Stimulated activated CD4-positive, alpha-beta T cell treated with anti-CD3 and anti-CD28 coated beads, Interleukin-4, amount 100 ng/mL, for 24 hours (primary cell): ENCODE data around the gene PARD3B.

ENCODE experiments used
- DNase-seq: peaks from one replicate; pipeline ENCODE4 v3.0.0-alpha.2; 2020

PARD3B gene

GRCh38 chr2:204860274-204860673 is 315.0 kb downstream of the PARD3B start:
- no peak for DNase-seq

- no peak for DNase-seq
Measured at GRCh38 chr2:204862809-204863208, 317.5 kb downstream of the PARD3B start.

DNA sequence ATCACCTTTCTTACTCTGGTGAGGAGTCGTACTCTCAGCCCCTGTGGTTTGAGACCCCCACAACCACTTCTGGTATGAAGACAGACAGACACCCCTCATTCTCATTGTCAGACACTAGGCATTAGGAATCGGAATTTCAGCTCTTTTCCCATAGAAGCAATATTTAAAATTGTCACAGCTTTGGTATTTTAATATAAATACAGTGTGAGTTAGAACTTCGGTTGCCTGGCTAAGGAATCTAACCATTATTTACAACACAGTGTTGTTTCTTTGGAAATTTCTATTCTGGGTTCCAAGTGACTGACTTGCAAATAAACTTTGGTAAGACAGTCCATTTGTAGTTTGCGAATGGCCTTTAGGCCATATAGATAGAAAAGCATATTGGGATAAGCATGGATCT is 318.1 kb downstream of the PARD3B start:
- DNase-seq = no peak

DNA sequence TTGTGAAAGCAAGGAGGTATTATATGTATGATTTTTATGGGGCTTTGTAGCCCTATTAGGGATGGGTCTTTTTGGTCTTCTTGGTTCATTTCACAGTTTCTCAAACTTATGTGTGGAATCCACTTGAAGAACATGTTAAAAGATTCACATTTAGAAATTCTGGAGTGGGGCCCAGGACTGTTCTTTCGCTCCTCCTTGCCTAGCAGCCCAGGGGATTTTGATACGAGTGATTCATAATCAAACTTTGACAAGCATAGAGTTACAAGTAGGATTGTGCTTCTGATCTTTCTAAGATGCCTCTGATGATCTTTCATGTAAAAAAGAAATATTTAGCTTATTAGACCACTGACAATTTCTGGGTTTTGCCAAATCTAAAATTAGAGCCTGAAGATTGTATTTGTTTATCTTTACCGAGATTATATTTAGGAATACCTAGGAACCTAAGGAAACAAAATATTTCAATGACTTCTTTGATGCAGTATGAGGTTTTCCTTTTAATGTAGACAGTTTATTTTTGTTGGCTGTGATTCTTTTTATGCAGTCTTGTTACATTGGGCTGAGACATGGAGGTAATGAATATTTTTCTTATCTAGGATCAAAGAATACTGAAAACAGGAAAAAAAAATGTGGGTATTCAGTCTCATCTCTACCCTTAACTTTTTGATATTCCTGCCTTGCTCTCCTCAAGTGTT is 324.0 kb downstream of the PARD3B start:
- no peak for DNase-seq

DNA sequence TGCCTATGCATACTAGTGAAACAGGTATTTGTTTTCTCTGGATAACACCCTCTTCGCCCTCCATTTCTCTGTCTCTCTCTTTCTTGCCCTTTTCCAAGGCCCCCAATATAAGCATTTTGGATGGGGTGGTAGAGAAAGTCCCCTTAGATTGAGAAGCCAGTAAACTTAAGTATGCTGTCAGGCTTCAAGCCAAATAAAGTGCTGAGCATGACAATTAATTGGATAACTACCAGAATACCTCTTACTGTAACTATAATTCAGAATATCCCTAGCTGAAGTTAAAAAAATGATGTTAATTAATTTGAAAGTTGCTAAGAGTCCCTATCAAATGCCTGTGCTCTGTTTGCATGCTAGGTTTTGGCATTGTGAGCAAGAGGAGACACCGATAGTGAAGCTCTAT is 324.8 kb downstream of the PARD3B start:
- DNase-seq = no peak

GRCh38 chr2:204871231-204871953 is 326.1 kb downstream of the PARD3B start:
- no peak for DNase-seq

- DNase-seq = no peak
Measured at GRCh38 chr2:204876311-204876710, 331.0 kb downstream of the PARD3B start.

GRCh38 chr2:204877691-204878090 is 332.4 kb downstream of the PARD3B start:
- DNase-seq = no peak

- no peak for DNase-seq
Measured at GRCh38 chr2:204880928-204881327, 335.7 kb downstream of the PARD3B start.

- DNase-seq = no peak
Measured at GRCh38 chr2:204881655-204882054, 336.4 kb downstream of the PARD3B start.

GRCh38 chr2:204885747-204886146 is 340.5 kb downstream of the PARD3B start:
- DNase-seq = no peak

DNA sequence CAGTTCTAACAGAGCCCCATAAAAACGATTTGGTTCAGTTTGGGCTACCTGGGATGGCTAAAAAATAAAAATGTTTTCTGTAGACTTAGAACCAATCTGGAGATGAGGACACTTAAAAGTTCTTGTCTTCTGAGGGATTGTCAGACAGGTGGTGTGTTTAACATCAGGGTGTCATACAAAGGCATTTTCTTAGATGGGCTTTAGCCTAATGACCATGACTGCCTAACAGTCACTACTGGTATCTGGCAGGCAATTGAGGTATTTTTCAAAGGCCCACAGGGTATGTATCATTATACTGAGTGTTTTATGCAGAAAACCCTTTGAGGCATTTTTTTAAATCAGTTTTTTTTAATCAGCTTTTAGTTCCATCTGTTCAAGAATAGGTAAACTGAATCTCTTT is 341.4 kb downstream of the PARD3B start:
- DNase-seq = no peak

GRCh38 chr2:204888222-204888621 is 342.9 kb downstream of the PARD3B start:
- DNase-seq = no peak

GRCh38 chr2:204890680-204891079 is 345.4 kb downstream of the PARD3B start:
- DNase-seq = no peak

DNA sequence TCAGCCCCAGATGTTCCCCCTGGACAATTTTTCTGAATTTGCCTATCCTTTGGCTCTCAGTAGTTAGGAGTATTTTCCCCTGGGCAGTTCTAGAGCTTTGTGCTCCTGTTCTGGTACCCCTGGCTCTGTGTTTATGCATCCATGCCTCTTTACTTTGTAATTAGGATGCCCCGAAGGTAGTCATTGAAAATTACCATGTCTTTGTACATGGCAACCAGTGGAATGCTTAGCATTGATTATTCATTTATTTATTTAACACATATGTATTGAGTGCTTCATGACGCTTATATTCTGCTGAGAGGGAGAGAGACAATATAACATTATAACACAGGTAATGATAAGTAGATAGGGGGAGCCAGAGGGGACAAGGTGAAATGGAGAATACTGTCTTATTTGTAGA is 346.5 kb downstream of the PARD3B start:
- DNase-seq = no peak

DNA sequence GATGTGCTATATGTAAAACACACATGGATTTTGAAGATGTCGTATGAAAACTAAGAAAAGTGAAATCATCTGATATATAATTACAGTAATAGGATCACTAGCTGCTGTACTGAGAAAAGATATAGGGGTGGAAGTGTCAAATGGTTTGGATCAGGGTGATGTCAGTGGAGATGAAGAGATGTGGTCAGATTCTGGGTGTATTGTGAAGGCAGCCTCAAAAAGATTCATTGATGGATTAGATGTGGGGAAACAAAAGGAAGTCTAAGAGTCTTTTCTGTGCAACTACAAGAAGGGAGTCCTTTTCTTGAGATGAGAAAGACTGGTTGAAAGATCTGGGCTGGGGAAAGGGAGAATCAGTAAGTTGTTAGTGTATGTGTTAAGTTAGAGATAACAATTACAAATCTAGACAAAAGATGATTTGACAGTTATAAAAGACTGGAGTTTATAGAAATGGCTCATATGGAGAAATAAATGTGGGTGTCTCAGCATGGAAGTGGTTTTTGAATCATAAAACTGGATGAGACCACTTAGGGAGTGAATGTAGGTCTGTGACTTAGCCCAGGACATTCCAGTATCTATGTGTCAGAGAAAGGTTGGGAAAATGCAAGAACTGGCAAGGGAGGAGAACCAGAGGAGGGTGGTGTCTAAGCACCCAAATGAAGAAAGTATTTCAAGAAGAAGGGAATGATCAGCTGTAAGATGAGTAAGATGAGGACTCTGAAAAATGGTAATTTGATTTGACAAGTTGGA is 347.4 kb downstream of the PARD3B start:
- no peak for DNase-seq

DNA sequence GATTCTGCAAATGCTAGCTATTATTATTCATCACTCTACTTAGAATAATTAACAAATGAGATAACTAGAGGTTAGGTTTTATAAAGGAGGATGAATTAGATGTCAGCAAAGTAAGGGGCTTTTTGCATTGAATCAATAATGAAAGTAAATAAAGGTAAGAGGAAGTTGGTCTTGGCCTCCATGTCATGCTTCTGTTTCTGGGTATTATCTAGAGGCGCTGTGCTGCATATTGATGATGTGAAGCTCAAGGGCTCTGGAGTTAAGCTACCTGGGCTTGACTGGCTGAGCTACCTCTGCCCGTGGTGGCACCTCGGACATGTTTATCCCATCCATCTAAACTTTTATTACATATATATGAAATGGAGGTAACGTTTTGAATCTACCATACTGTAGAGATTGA is 350.9 kb downstream of the PARD3B start:
- no peak for DNase-seq

GRCh38 chr2:204897561-204897960 is 352.3 kb downstream of the PARD3B start:
- DNase-seq = no peak

DNA sequence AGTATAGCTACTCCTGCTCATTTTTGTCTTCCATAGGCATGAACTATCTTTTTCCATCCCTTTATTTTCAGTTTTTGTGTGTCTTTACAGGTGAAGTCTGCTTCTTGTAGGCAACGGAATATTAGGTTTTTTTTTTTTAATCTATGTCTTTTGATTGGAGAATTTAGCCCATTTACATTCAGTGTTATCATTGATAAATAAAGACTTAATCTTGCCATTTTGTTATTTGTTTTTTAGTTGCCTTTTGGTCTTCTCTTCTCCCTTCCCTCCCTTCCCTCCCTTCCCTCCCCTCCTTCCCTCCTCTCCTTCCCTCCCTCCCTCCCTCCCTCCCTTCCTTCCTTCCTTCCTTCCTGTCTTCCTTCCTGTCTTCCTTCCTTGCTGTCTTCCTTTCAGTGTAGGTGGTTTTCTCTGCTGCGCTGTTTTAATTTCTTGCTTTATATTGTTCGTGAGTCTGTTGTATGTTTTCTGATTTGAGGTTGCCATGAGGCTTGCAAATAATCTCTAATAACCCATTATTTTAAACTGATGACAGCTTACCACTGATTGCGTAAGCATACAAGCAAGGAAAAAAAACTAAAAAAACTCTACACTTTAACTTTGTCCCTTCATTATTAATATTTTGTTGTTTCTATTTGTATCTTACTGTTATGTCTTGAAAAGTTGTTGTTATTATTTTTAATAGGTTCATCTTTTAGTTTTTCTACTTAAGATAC is 353.8 kb downstream of the PARD3B start:
- DNase-seq = no peak

- DNase-seq = no peak
Measured at GRCh38 chr2:204899983-204900382, 354.7 kb downstream of the PARD3B start.

DNA sequence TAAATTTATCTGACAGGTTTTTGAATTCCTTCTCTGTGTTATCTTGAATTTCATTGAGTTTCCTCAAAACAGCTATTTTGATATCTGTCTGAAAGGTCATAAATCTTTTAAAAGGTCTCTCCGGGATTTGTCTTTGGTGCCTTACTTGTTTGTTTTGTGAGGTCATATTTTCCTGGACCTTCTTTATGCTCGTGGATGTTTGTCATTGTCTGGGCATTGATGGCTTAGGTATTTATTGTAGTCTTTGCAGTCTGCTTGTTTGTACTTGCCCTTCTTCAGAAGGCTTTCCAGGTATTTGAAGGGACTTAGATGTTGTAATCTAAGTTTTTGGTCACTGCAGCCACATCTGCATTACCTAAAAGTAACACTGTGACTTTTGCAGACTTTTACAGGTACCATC is 355.2 kb downstream of the PARD3B start:
- DNase-seq = no peak

- no peak for DNase-seq
Measured at GRCh38 chr2:204900910-204901309, 355.6 kb downstream of the PARD3B start.

- no peak for DNase-seq
Measured at GRCh38 chr2:204901591-204901990, 356.3 kb downstream of the PARD3B start.
